Measurements from ENCODE around the gene PSKH1.
A peak's percentile ranks its signal among the peaks of the same experiment; 100 is the strongest.

PSKH1 gene

GRCh38 chr16:67882374-67883145 is 10.5 kb upstream of the PSKH1 start:
- TF ChIP-seq GABPA (IDR thresholded peaks at IDR 0.05; ENCODE audit: low read depth) (no peak), REST (IDR thresholded peaks at IDR 0.05; ENCODE audit: insufficient replicate concordance, low read depth) (no peak), SPI1 (IDR thresholded peaks at IDR 0.05; ENCODE audit: borderline replicate concordance, low read depth) (no peak), POLR2AphosphoS5 (IDR thresholded peaks at IDR 0.05; ENCODE audit: low read depth) (no peak)
- TF ChIP-seq, protein P1, sequence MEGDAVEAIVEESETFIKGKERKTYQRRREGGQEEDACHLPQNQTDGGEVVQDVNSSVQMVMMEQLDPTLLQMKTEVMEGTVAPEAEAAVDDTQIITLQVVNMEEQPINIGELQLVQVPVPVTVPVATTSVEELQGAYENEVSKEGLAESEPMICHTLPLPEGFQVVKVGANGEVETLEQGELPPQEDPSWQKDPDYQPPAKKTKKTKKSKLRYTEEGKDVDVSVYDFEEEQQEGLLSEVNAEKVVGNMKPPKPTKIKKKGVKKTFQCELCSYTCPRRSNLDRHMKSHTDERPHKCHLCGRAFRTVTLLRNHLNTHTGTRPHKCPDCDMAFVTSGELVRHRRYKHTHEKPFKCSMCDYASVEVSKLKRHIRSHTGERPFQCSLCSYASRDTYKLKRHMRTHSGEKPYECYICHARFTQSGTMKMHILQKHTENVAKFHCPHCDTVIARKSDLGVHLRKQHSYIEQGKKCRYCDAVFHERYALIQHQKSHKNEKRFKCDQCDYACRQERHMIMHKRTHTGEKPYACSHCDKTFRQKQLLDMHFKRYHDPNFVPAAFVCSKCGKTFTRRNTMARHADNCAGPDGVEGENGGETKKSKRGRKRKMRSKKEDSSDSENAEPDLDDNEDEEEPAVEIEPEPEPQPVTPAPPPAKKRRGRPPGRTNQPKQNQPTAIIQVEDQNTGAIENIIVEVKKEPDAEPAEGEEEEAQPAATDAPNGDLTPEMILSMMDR (IDR thresholded peaks at IDR 0.05; ENCODE audit: insufficient read depth, low read length): no peak
- no peak overlapping the region for H3K27ac ChIP-seq (replicated peaks)
- DNase-seq (ENCODE audit: low read depth in 1 of 2, low spot score in 1 of 2): no peak
- no peak overlapping the region for H3K4me3 ChIP-seq (replicated peaks; ENCODE audit: insufficient read depth, low read length)
- no peaks in the 10 kb centered on the region for H3K27me3 ChIP-seq (ENCODE audit: insufficient read depth, poor library complexity, severe bottlenecking)

DNA sequence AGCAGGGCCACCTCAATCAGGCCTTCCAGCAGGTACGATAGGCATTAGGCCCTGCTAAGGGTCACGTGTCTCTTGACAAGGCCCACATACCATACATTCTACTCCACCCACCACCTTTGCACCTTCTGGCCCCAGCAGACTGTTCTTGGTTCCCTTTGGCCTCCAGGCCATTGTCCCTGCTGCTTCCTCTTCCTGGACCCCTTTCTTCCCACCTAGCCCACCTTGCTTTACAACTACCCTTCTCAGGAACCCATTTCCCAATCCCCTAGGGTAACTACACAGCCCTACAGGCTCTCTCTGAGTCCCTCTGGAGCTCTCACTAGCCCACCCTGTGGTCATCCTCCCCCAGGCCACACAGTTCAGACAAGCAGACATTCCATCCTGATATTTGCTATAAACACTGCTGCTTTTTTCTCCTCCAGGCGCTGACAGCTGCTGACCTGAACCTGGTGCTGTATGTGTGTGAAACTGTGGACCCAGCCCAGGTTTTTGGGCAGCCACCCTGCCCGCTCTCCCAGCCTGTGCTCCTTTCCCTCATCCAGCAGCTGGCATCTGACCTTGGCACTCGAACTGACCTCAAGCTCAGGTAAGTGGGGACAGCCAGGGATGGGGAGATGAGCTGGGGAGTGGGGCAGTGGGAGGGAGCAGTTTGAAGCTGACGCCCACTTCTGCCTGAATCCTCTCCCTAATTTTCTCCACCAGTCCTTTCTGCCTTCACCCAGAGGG is 9.7 kb upstream of the PSKH1 start:
- TF ChIP-seq SPI1 (IDR thresholded peaks at IDR 0.05; ENCODE audit: borderline replicate concordance, low read depth) (no peak), POLR2AphosphoS5 (IDR thresholded peaks at IDR 0.05; ENCODE audit: low read depth) (no peak), GABPA (IDR thresholded peaks at IDR 0.05; ENCODE audit: low read depth) (no peak), REST (IDR thresholded peaks at IDR 0.05; ENCODE audit: insufficient replicate concordance, low read depth) (no peak)
- TF ChIP-seq, protein P1 (IDR thresholded peaks at IDR 0.05; ENCODE audit: insufficient read depth, low read length): no peak
- no peak overlapping the region for H3K27ac ChIP-seq (replicated peaks)
- DNase-seq (ENCODE audit: low read depth in 1 of 2, low spot score in 1 of 2): peak in 1 of 2 experiments; percentile 31
- no peaks in the 10 kb centered on the region for H3K27me3 ChIP-seq (ENCODE audit: insufficient read depth, poor library complexity, severe bottlenecking)
- H3K4me3 ChIP-seq (replicated peaks; ENCODE audit: insufficient read depth, low read length): no peak overlapping the region

- Histone ChIP-seq H3K27me3 (ENCODE audit: insufficient read depth, poor library complexity, severe bottlenecking) (no peaks in the 10 kb centered on the region), H3K27ac (replicated peaks) (no peak overlapping the region), H3K4me3 (replicated peaks; ENCODE audit: insufficient read depth, low read length) (no peak overlapping the region)
- TF ChIP-seq, protein P1 (IDR thresholded peaks at IDR 0.05; ENCODE audit: insufficient read depth, low read length): peak; percentile 94
- no peak for TF ChIP-seq SPI1 (IDR thresholded peaks at IDR 0.05; ENCODE audit: borderline replicate concordance, low read depth)
- peak in 1 of 2 experiments; percentile 52 for DNase-seq (ENCODE audit: low read depth in 1 of 2, low spot score in 1 of 2)
These were observed 9.2 kb upstream of the PSKH1 start for GRCh38 chr16:67883872-67884261.

Data from HL-60 (cell line).